B cell (primary cell): Measurements from ENCODE around the gene MBP.

Experiments used
- EZH2 ChIP-seq: IDR thresholded peaks from 2 replicates; pipeline ENCODE4 v1.6.1; 2012; ENCODE audit warnings: borderline replicate concordance, low read depth, mild to moderate bottlenecking, moderate library complexity, low read length; ENCODE audit not compliant: insufficient read depth, poor library complexity, severe bottlenecking
- TF ChIP-seq, protein P1 (sequence below): fragments of 200-600 bp; IDR thresholded peaks from one replicate; pipeline ENCODE4 v1.8.0; 2022; ENCODE audit warnings: antibody characterized with exemption, mild to moderate bottlenecking

DNA sequence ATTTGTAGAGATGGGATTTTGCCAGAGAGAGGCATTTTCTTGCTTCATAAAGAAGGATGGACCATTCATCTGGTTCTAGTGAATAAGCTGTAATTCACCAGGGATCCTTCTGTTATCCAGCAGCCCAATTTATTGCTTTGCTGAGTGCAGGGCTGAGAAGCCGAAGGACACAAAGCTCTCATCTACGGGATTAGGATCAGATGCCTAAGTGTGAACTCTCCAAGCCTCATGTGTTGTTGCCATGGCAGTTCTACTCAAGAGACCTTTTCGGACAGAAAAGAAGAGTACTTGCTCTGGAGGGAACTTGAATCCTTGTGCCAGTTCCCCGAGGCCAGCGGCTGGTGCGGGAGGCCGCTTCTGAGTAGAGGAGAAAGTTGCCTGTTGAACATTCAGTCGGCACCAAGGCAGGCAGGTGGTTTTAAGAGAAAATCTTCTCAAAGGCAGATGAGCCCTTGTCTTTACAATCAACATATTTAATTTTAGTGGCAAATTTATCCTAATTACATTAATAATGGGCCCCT lies 38.4 kb upstream of the MBP start:
- TF ChIP-seq, protein P1, sequence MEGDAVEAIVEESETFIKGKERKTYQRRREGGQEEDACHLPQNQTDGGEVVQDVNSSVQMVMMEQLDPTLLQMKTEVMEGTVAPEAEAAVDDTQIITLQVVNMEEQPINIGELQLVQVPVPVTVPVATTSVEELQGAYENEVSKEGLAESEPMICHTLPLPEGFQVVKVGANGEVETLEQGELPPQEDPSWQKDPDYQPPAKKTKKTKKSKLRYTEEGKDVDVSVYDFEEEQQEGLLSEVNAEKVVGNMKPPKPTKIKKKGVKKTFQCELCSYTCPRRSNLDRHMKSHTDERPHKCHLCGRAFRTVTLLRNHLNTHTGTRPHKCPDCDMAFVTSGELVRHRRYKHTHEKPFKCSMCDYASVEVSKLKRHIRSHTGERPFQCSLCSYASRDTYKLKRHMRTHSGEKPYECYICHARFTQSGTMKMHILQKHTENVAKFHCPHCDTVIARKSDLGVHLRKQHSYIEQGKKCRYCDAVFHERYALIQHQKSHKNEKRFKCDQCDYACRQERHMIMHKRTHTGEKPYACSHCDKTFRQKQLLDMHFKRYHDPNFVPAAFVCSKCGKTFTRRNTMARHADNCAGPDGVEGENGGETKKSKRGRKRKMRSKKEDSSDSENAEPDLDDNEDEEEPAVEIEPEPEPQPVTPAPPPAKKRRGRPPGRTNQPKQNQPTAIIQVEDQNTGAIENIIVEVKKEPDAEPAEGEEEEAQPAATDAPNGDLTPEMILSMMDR: no peak
- no peak for TF ChIP-seq EZH2
